T1000 (cell line): ENCODE results near the gene NSMCE4A.
"Not testable (repeated sequence)": the region's sequence is repeated elsewhere in the genome, so short reads cannot be mapped to it uniquely, and the experiment has no call there.

Source experiments
- DNase-seq: peaks from one replicate; lab custom pipeline; 2025; ENCODE audit warnings: mixed read lengths; lab: John Stamatoyannopoulos, UW

NSMCE4A gene

DNA sequence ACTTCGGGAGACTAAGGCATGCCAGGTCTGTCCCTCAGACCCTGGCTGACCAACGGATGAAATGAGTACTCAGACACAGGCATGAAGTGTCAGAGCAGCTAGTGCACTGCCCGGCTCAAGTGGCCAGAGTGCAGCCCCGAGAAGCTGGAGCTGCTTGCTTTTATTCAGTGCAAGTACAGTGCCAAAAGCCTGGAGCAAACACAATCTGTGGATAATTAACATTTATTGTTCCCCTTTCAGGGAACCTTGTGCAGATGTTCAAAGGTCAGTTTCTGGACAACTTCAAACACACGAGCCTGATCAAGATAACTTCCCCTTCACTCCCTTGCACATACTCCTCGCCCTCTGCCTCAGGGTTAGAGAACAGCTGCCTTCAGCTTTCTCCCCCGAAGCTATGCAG lies 39.3 kb downstream of the NSMCE4A start:
- no peak for DNase-seq

DNA sequence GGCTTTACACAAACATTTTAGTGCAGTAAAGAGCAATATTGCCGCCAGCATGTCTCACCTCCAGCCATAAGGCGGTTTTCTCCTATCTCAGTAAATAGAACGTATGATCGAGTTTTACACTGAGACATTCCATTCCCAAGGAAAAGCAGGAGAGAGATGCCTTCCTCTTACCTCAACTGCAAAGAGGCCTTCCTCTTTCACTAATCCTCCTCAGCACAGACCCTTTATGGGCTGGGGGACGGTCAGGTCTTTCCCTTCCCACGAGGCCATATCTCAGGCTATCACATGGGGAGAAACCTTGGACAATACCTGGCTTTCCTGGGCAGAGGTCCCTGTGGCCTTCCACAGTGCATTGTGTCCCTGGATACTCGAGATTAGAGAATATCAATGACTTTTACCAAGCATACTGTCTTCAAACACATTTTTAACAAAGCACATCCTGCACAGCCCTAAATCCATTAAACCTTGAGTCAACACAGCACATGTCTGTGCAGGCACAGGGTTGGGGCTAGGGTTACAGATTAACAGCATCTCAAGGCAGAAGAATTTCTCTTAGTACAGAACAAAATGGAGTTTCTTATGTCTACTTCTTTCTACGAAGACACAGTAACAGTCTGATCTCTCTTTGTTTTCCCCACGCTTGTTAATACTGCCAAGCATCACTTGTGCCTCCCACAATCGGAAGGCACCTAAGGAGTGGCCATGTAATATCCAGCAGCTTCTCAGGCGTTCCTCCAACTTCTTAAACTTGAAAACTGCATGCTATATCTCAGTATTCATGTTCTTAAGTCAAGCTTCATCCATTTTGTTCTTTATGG lies 44.5 kb downstream of the NSMCE4A start:
- not testable (repeated sequence) for DNase-seq

DNA sequence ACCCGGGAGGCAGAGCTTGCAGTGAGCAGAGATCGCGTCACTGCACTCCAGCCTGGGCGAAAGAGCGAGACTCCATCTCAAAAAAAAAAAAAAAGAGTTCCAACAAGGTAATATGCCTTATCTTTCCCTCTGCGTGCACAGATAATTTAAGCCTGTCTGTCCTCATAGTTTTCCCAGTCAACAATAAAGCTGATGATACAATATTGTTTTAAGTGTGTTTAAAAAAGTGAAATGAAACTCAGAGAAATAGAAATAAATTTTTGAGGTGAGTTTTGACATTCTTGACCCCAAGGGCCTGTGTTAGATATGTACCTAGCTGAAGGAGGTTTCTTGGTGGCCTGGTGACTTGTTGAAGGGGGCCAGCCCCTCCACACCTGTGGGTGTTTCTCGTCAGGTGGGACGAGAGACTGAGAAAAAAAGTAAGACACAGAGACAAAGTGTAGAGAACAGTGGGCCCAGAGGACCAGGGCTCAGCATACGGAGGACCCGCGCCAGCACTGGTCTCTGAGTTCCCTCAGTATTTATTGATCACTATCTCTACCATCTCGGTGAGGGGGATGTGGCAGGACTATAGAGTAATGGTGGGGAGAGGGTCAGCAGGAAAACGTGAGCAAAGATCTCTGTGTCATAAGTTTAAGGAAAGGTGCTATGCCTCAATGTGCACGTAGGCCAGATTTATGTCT lies 45.3 kb downstream of the NSMCE4A start:
- not testable (repeated sequence) for DNase-seq

DNA sequence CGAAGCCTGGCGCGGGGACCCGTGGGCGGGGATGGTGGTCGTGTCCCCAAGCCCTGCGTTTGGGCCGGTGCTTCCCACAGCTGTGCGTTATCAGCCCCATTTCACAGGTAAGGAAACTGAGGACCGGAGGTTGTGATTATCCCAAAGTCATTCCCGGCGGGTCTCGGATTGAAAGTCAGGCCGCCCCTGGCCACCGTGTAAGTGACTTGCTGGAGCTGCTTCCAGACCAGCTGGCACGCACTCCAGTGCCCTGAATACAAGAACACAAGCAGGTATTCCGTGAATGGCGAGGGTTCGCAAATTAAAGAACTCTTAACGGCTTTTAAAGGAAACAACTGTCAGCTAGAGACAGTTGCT lies 46.5 kb downstream of the NSMCE4A start:
- DNase-seq: no peak

DNA sequence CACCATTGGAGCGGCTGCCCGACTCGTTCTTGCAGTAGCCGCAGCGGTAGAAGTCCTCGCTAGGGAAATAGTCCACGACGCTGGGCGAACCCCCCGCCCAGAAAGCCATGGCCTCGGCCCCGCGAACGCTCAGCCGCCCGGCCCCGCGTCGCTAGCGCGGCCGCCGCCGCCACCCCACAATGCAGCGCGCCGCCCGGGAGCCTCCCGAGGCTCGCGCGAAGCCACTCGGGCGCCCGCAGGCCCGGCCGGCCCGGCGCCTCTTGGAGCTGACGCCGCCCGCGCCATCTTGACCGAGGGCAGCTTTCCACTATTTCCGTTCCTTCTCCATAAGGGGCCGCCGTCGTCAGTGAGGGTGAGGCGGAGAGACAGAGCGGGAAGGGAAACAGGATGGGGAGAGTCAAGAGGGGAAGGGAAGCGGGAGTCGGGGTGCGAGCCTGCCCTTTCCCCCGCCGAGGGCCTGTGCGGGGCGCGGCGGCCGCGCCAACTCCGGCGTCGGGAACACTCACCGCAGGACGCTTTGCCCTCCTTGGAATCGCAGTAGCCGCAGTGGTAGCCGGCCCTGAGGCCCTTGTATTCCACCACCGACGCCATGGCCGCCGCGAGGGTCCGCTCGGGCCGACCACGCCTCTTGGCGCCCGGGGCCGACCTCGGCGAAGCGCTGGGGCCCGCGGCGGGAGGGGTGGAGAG lies 47.0 kb downstream of the NSMCE4A start, which contains the start of gene ATE1:
ATE1 (minus strand) TSS at position 191 of the 687 bp plus-strand sequence; CDS start at position 109, 82 bp downstream.
- peak; percentile 88 for DNase-seq

DNA sequence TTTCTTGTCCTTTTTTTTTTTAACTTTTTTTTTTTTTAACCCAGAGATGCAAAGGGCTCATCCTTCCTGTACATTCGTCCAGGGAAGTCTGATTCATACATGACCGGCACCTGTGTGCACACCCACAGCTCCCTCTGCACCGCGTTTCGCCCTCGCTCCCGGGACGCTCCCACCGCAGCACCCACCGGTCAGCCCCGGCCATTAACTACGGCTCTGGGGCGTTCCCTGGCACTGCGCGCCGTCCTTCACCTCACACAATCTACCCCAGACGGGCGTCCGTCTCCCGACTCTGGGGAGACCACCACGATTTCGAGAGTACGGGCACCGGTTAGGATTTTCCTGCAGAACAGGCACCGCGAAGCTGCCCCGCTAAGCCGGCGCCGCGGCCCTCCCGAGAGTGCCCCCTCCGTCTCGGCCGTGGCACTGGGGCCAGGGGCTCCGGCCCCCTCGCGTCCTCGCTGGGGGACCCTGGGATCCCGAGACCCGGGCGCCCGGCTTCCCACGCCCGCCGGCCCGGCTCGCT lies 47.6 kb downstream of the NSMCE4A start:
- DNase-seq: peak; percentile 43

DNA sequence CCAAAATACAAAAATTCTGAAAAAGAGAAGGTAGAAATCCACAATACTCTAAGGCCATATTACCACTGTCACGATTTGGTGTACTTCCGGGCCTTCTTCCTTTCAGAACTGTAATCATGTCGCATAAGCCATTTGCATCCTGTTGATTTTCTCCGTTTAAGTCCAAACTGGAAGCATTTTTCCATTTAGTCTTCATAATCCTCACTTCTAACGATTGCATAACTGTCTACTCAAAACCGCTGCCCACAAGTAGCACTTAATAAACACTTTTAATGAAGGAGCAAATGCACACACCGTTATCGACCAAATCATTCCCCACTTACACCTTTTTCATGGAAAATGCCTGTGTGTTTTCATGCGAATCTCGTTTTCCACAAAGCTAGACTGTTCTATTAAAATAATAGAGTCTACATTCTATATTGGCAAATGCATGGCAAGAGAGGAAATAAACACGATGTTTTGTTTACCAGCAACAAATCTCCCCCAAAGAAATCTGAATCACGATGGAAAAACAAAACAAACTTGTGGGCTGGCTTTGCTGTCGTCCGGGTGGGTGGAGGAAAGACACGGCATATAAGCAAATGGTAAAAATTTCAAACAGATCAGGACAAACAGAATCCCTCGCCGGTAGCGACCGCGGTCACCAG lies 48.2 kb downstream of the NSMCE4A start:
- DNase-seq: no peak

DNA sequence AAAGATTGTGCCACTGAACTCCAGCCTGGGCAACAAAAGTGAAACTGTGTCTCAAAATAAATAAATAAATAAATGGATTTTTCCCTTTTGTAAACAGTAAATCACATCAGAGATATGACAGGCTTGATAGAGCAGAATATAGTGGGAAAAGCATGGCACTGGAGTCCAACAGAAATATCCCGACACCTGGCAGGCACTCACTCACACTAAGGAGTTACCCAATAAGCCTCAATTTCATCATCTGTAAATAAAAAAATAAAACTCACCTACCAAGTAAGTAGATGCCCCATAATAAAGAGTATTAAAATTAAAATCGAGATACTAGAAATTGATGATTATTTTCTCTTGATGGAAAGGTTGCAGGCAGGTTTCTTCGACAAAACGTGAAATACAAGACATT lies 48.9 kb downstream of the NSMCE4A start:
- DNase-seq: no peak

DNA sequence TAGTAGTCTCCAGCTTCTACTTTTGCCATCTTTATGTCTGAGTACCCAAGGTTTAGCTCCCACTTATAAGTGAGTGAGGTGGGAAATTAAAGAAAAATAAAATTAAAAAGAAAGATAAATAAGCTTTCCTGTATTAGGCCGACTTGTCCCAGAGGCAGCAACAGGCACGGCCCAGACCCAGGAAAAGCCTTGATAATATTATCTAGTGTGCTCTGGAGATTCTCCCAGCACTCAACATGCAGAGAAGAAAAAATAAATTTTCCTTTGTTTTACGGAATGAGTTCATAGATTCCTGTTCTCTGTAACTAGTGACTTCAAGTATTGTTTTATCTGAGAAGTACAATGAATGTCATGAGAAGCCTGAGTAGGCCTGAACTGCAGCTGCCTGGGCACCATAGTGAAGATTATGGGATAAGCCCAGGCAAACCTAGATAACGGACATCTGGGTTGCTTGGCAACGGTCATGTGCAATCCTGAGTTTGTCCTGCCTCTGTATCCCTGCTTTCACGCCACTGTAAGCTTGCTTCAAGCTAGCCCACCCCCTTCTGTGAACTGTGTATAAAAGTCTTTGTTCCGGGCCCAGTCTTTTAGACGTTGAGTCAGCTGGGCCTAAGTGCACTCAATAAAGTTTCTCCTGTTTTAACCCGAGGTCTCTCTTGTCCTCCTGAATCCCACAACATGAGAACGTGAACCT lies 53.6 kb downstream of the NSMCE4A start:
- DNase-seq: no peak

DNA sequence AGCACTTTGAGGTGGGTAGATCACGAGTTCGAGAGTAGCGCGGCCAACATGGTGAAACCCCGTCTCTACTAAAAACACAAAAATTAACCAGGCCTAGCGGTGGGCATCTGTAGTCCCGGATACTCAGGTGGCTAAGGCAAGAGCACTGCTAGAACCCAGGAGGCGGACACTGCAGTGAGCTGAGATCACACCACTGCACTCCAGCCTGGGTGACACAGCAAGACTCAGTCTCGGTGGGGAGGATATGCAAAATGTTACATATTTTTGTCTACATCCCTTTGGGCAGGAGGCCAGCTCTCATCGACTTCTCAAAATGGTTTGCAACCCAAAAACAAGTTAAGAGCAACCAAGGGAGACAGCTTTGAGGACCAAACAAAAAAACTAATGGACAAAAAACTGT lies 55.4 kb downstream of the NSMCE4A start:
- DNase-seq: no peak

DNA sequence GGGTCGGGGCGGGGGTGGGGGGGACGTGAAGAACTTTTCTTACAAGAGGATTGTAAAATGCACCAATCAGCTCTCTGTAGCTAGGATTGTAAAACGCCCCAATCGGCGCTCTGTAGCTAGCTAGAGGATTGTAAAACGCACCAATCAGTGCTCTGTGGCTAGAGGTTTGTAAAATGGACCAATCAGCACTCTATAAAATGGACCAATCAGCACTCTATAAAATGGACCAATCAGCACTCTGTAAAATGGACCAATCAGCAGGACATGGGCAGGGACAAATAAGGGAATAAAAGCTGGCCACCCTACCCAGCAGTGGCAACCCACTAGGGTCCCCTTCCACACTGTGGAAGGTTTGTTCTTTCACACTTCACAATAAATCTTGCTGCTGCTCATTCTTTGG lies 56.2 kb downstream of the NSMCE4A start:
- DNase-seq: not testable (repeated sequence)

DNA sequence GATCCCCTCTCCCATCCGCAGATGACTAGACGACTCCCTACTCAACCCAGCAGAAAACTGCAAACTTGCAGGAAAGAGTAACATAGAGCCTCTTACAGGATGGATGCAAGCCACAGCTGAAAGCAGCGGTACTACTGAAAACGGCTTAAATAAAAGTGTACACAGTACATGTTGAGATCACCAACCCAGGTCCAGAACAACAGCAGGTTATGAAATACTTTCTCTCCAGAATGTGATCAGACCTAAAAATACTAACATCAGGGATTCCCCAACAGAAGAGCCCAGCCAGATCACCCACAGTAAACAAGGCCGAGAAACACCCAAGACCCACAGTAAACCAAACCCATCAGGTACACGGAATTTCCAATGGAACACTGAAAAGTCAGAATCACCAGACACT lies 60.4 kb downstream of the NSMCE4A start:
- no peak for DNase-seq

DNA sequence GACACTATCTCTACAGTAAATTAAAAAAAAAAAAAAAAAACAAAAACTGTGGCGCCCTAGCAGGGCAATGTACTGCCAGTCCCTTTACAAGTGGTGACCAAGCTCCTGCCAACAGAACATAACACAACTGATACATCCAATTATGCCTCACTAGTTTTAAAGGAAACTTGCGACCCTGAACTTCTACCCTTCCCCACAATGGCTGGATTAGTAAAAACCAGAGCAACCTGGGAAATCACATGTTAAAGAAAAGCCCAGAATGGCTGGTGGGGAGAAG lies 63.7 kb downstream of the NSMCE4A start:
- DNase-seq: no peak

DNA sequence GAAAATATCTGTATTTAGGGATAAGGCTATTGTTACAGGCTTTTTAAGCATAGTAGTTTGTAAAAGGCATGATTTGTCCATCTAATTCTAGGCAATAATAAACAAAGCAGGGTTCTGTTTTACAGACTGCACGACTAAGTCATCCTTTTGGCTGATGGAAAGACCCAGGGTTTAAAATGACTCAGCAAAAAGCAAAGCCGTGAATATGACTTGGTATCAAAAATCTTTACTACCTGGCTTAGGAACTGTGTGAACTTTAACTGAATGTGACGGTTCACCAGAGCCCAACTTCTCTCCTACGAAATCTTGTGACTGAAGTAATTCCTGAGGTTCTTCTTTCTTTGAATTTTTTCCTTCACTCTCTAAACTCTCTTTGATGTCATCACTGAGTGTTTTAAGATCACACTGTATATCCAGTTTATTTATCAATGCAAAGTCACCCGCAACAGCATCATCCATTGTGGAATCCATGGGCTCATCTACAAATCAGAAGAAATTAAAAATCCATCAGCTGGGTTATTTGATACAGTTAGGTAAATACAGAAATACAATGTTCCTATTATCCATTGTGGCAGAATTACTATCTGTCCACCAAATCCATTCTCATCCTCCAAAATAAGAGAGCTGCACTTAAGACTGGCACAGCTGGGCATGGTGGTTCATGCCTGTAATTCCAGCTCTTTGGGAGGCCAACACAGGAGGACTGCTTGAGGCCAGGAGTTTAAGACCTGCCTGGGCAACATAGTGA lies 64.2 kb downstream of the NSMCE4A start:
- DNase-seq: no peak
